Peyer's patch (tissue), 4 donors: ENCODE measurements around the gene PELI2. TPM values are rescaled to one million over a fixed set of nuclear protein-coding genes. Genes with fewer than 3 reads are reported as not detected.

Source experiments
- DNase-seq, 3 donors: peaks; one replicate each; pipeline ENCODE4 v3.0.0-alpha.2; 2017 to 2019
- H3K27ac ChIP-seq, 4 donors: fragments of 200-600 bp; sonication (generic); one replicate each; pipeline ENCODE4 v1.5.1; 2016 to 2019
- H3K27me3 ChIP-seq, 2 donors: fragments of 200-600 bp; sonication (generic); one replicate each; pipeline ENCODE4 v1.5.1; 2019
- H3K36me3 ChIP-seq, 3 donors: fragments of 200-600 bp; sonication (generic); one replicate each; pipeline ENCODE4 v1.5.1; 2016 to 2019
- H3K4me1 ChIP-seq, 4 donors: fragments of 200-600 bp; sonication (generic); one replicate each; pipeline ENCODE4 v1.5.1; 2016 to 2019
- H3K4me3 ChIP-seq, 4 donors: fragments of 200-600 bp; sonication (generic); 1 replicate in 3 of 4; 2 replicates in 1 of 4; pipeline ENCODE4 v1.5.1; 2016 to 2019; ENCODE audit warnings: mild to moderate bottlenecking in 1 of 4
- H3K9me3 ChIP-seq, 4 donors: fragments of 200-600 bp; sonication (generic); one replicate each; pipeline ENCODE4 v1.5.1; 2016 to 2019; ENCODE audit warnings: mild to moderate bottlenecking in 1 of 4
- CTCF ChIP-seq, 6 experiments: fragments of 450-650 bp in 4 of 6; fragments of 200-600 bp in 2 of 6; sonication (generic) in 1 of 6; IDR thresholded peaks; one replicate each; pipeline ENCODE4 v1.5.1; 2017 to 2019; ENCODE audit warnings: antibody characterized with exemption in 6 of 6, mild to moderate bottlenecking in 3 of 6, moderate library complexity in 1 of 6
- POLR2A ChIP-seq, 2 donors: fragments of 450-650 bp; IDR thresholded peaks; one replicate each; pipeline ENCODE4 v1.5.1; 2017; ENCODE audit warnings: antibody characterized with exemption in 2 of 2, mild to moderate bottlenecking in 2 of 2, moderate library complexity in 2 of 2
- total RNA-seq, 4 donors: library from RNA; depleted of rRNA; stranded (reverse); fragments of >200 nt; gene quantifications; one replicate each; pipeline ENCODE4 v1.1.0, GENCODE V29; 2016

The PELI2 gene
- total RNA-seq, 4 donors from 2014 or later = 15.2 to 28.9 (median 18.6) TPM

- no peaks in the 10 kb centered on the region for H3K36me3 ChIP-seq
- no peaks in the 10 kb centered on the region for H3K27me3 ChIP-seq
- no peak overlapping the region for H3K4me3 ChIP-seq
- TF ChIP-seq POLR2A (IDR thresholded peaks at IDR 0.05) = no peak
- TF ChIP-seq CTCF (IDR thresholded peaks at IDR 0.05) = no peak
- H3K27ac ChIP-seq = no peak overlapping the region
- no peak for DNase-seq
- no peaks in the 10 kb centered on the region for H3K4me1 ChIP-seq
- H3K9me3 ChIP-seq = no peaks in the 10 kb centered on the region
These were observed 144.3 kb downstream of the PELI2 start for GRCh38 chr14:56262530-56262929.

- DNase-seq = no peak
- Histone ChIP-seq H3K4me1 (no peaks in the 10 kb centered on the region), H3K4me3 (no peak overlapping the region), H3K27me3 (no peaks in the 10 kb centered on the region), H3K9me3 (no peaks in the 10 kb centered on the region), H3K27ac (no peak overlapping the region), H3K36me3 (no peaks in the 10 kb centered on the region)
- TF ChIP-seq POLR2A (IDR thresholded peaks at IDR 0.05) (no peak), CTCF (IDR thresholded peaks at IDR 0.05) (no peak)
These were observed 149.8 kb downstream of the PELI2 start for GRCh38 chr14:56268039-56268438.

GRCh38 chr14:56268673-56269072 is 150.5 kb downstream of the PELI2 start:
- DNase-seq = no peak

GRCh38 chr14:56270921-56271320 is 152.7 kb downstream of the PELI2 start:
- Histone ChIP-seq H3K4me3 (no peak overlapping the region), H3K27me3 (no peaks in the 10 kb centered on the region), H3K27ac (no peak overlapping the region), H3K36me3 (no peaks in the 10 kb centered on the region), H3K9me3 (no peaks in the 10 kb centered on the region), H3K4me1 (no peaks in the 10 kb centered on the region)
- DNase-seq = no peak
- no peak for TF ChIP-seq POLR2A (IDR thresholded peaks at IDR 0.05)
- TF ChIP-seq CTCF (IDR thresholded peaks at IDR 0.05) = no peak

More at GRCh38 chr14:56268673-56269072, 150.5 kb downstream of the PELI2 start:
- Histone ChIP-seq H3K9me3 (no peaks in the 10 kb centered on the region), H3K27ac (no peak overlapping the region), H3K4me3 (no peak overlapping the region), H3K4me1 (no peaks in the 10 kb centered on the region), H3K27me3 (no peaks in the 10 kb centered on the region), H3K36me3 (no peaks in the 10 kb centered on the region)
- TF ChIP-seq CTCF (IDR thresholded peaks at IDR 0.05) (no peak), POLR2A (IDR thresholded peaks at IDR 0.05) (no peak)

GRCh38 chr14:56271970-56272369 is 153.8 kb downstream of the PELI2 start:
- H3K27me3 ChIP-seq = no peaks in the 10 kb centered on the region
- no peak overlapping the region for H3K4me3 ChIP-seq
- no peaks in the 10 kb centered on the region for H3K9me3 ChIP-seq
- DNase-seq = no peak
- no peaks in the 10 kb centered on the region for H3K36me3 ChIP-seq
- H3K4me1 ChIP-seq = no peaks in the 10 kb centered on the region
- no peak overlapping the region for H3K27ac ChIP-seq
- TF ChIP-seq POLR2A (IDR thresholded peaks at IDR 0.05) (no peak), CTCF (IDR thresholded peaks at IDR 0.05) (no peak)

- no peaks in the 10 kb centered on the region for H3K27me3 ChIP-seq
- DNase-seq = no peak
- H3K36me3 ChIP-seq = no peaks in the 10 kb centered on the region
- no peak for TF ChIP-seq POLR2A (IDR thresholded peaks at IDR 0.05)
- no peak for TF ChIP-seq CTCF (IDR thresholded peaks at IDR 0.05)
- no peaks in the 10 kb centered on the region for H3K9me3 ChIP-seq
- no peaks in the 10 kb centered on the region for H3K4me1 ChIP-seq
- no peak overlapping the region for H3K4me3 ChIP-seq
- no peak overlapping the region for H3K27ac ChIP-seq
These were observed 154.9 kb downstream of the PELI2 start for GRCh38 chr14:56273155-56273554.
